Esophagus (tissue), 2 donors: Measurements from ENCODE around the gene ZNF414. TPM values are rescaled to one million over a fixed set of nuclear protein-coding genes. Genes with fewer than 3 reads are reported as not detected.

Experiments used
- H3K27ac ChIP-seq, 2 donors: one replicate each; pipeline ENCODE4 v1.5.1; 2013; ENCODE audit warnings: low read depth in 2 of 2, mild to moderate bottlenecking in 2 of 2, inconsistent platforms in 1 of 2, low read length in 1 of 2, moderate library complexity in 1 of 2
- H3K27me3 ChIP-seq, 2 donors: one replicate each; pipeline ENCODE4 v1.6.1; 2013; ENCODE audit warnings: low read length in 2 of 2, control low read depth in 1 of 2, mild to moderate bottlenecking in 1 of 2; ENCODE audit not compliant: insufficient read depth in 2 of 2, control insufficient read depth in 1 of 2
- H3K36me3 ChIP-seq, 2 donors: one replicate each; pipeline ENCODE4 v1.6.1; 2013; ENCODE audit warnings: low read length in 1 of 2; ENCODE audit not compliant: control insufficient read depth in 2 of 2, insufficient read depth in 2 of 2
- H3K4me1 ChIP-seq, 2 donors: one replicate each; pipeline ENCODE4 v1.6.1; 2013; ENCODE audit warnings: low read length in 1 of 2; ENCODE audit not compliant: control insufficient read depth in 2 of 2, insufficient read depth in 2 of 2
- H3K4me3 ChIP-seq, 2 donors: one replicate each; pipeline ENCODE4 v1.5.1; 2013; ENCODE audit warnings: low read length in 2 of 2, mild to moderate bottlenecking in 2 of 2, low read depth in 1 of 2, moderate library complexity in 1 of 2
- H3K9me3 ChIP-seq, 2 donors: one replicate each; pipeline ENCODE4 v1.6.1; 2013; ENCODE audit warnings: mild to moderate bottlenecking in 2 of 2, low read depth in 1 of 2, low read length in 1 of 2, moderate library complexity in 1 of 2; ENCODE audit not compliant: control insufficient read depth in 2 of 2, insufficient read depth in 1 of 2
- WGBS, 2 donors: extraction: QIAGEN DNeasy Blood & Tissue Kit; methylation state at CpG; one replicate each; pipeline ENCODE4 v1.1.7; 2013; 5-methylcytosine and 5-hydroxymethylcytosine counted together
- polyA plus RNA-seq, 2 donors: library from polyadenylated mRNA; stranded (reverse); fragments of 200-250 nt; gene quantifications; one replicate each; pipeline ENCODE4 v1.2.3, GENCODE V29; 2013
- donor health status: healthy with polysubstance abuse.
- donor health status: Bipolar disorder and iron deficiency.

Gene ZNF414
- polyA plus RNA-seq, 2 donors: 22.6 to 27.2 TPM

GRCh38 chr19:8476524-8476923 lies 37.4 kb downstream of the ZNF414 start:
- Histone ChIP-seq H3K4me1 (peaks cover 3 to 6% of the 10 kb centered on the region in 2 donors), H3K27ac (no peak overlapping the region), H3K36me3 (peaks cover 25 to 29% of the 10 kb centered on the region in 2 donors), H3K4me3 (no peak overlapping the region), H3K27me3 (no peaks in the 10 kb centered on the region), H3K9me3 (no peaks in the 10 kb centered on the region)
- WGBS, 2 donors: 76 to 80% methylated on average over 8 of the region's 8 CpGs

DNA sequence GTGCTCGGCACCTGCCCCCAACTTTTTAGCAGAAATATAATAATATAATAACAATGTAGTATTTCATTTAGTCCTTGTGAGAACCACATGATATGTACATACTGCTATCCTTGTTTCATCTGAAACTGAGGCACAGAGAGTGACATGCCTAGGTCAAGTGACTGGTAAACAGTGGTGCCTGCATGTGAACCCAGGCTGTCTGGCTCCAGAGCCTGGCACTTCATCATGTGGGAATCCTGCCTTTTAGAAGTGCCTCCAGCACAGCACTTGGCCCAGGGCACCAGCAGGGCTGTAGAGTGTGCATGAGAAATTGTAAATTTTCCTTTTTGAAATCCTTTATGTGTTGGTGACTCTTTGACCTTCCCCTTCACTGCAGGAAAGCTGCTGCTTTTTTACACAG lies 39.0 kb downstream of the ZNF414 start:
- H3K4me3 ChIP-seq: no peak overlapping the region
- no peaks in the 10 kb centered on the region for H3K27me3 ChIP-seq
- H3K27ac ChIP-seq: no peak overlapping the region
- H3K4me1 ChIP-seq: no peaks in the 10 kb centered on the region
- no peaks in the 10 kb centered on the region for H3K9me3 ChIP-seq
- WGBS, 2 donors: 92 to 100% methylated on average over 1 of the region's 1 CpG
- peaks cover 32 to 34% of the 10 kb centered on the region in 2 donors for H3K36me3 ChIP-seq

DNA sequence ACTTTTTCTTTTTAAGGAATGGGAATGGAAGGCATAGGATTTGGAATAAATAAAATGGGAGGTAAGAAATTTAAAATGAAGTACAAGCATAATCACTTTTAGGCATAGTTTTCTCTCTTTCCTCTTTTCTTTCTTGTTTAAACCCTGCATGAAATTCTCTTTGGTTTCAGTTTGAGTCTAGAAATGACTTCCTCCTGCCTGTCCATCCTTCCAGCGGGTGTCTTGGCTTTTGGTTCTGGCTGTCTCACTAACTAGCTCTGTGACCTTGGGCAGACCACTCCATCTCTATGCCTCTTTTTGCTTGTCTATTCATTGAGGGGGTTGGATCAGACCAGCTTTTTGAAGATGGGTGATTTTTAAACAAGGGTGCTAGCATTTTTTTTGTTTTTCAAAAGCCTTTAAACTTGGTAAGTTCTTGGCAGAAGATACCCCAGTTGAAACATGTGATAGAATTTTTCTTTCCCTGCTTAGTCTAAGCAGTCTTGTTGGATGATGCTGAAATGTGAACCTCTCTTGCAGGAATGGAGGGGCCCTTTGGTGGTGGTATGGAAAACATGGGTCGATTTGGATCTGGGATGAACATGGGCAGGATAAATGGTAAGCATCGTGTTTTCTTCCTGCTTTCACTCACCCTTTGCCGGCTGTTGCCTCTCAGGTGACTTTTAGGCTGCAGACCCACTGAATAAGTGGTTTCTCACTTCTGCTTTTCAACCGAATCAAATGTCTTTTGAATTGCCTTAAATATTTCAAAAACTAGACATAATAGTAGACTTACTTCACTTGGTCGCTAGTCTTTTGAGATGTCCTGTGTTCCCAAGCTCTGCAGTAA lies 40.1 kb downstream of the ZNF414 start:
- H3K27me3 ChIP-seq: no peaks in the 10 kb centered on the region
- H3K4me1 ChIP-seq: no peaks in the 10 kb centered on the region
- H3K27ac ChIP-seq: no peak overlapping the region
- H3K36me3 ChIP-seq: peaks cover 35 to 42% of the 10 kb centered on the region in 2 donors
- 79 to 82% methylated on average over 6 of the region's 6 CpGs for WGBS, 2 donors
- H3K4me3 ChIP-seq: no peak overlapping the region
- H3K9me3 ChIP-seq: no peaks in the 10 kb centered on the region

DNA sequence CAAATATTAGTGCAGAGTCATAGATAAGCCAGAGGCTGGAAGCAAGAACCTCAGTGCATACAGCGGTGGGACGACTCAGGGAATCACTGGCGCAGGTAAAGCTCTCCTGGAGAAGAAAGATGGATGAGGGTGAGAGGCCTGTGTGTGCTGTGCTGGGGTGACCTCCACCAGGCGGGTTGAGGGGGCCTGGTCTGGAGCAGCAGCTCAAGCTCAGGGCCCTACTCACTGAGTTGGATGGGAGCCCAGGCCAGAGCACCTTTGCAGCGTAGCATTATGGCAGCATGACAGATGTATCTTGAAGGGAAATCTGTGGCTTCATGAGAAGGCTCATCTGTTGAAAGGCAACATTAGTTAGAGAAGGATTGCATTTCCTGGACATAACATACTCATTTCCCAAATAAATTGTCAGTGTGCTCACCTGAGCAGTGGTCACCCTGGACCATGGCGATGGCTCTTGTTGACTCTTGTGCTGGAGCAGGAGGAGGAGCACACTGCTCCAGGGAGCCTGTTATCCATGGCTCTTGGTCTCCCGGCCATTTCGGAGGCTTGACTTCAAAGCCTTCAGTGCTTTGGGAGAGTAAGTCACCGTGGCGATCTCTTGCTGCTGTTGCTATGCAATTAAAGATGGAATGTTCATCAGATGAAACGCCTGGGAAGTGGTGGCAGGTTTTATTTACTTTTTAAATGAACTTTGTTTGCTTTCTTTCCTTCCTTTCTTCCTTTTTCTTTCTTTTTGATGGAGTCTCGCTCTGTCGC lies 44.2 kb downstream of the ZNF414 start:
- no peaks in the 10 kb centered on the region for H3K9me3 ChIP-seq
- peaks cover 26 to 42% of the 10 kb centered on the region in 2 donors for H3K36me3 ChIP-seq
- no peak overlapping the region for H3K4me3 ChIP-seq
- H3K27ac ChIP-seq: no peak overlapping the region
- H3K27me3 ChIP-seq: no peaks in the 10 kb centered on the region
- 86 to 89% methylated on average over 13 of the region's 13 CpGs for WGBS, 2 donors
- H3K4me1 ChIP-seq: no peaks in the 10 kb centered on the region

- Histone ChIP-seq H3K36me3 (peaks cover 24 to 46% of the 10 kb centered on the region in 2 donors), H3K4me3 (no peak overlapping the region), H3K27ac (no peak overlapping the region), H3K4me1 (no peaks in the 10 kb centered on the region), H3K9me3 (no peaks in the 10 kb centered on the region), H3K27me3 (no peaks in the 10 kb centered on the region)
- 77 to 83% methylated on average over 8 of the region's 8 CpGs for WGBS, 2 donors
Observed at GRCh38 chr19:8468761-8469373, 45.1 kb downstream of the ZNF414 start.

- Histone ChIP-seq H3K4me1 (no peaks in the 10 kb centered on the region), H3K27me3 (no peaks in the 10 kb centered on the region), H3K36me3 (peaks cover 27 to 48% of the 10 kb centered on the region in 2 donors), H3K27ac (no peak overlapping the region), H3K4me3 (no peak overlapping the region), H3K9me3 (no peaks in the 10 kb centered on the region)
- WGBS, 2 donors: 82 to 86% methylated on average over 3 of the region's 3 CpGs
Observed at GRCh38 chr19:8468124-8468523, 45.8 kb downstream of the ZNF414 start.

GRCh38 chr19:8466018-8466417 lies 47.9 kb downstream of the ZNF414 start:
- H3K4me1 ChIP-seq: peaks cover 0 to 1% of the 10 kb centered on the region in 2 donors
- H3K9me3 ChIP-seq: no peaks in the 10 kb centered on the region
- H3K36me3 ChIP-seq: peaks cover 20 to 45% of the 10 kb centered on the region in 2 donors
- H3K27ac ChIP-seq: no peak overlapping the region
- H3K4me3 ChIP-seq: no peak overlapping the region
- WGBS, 2 donors: 74 to 84% methylated on average over 4 of the region's 4 CpGs
- H3K27me3 ChIP-seq: no peaks in the 10 kb centered on the region

- Histone ChIP-seq H3K4me1 (peaks cover 0 to 7% of the 10 kb centered on the region in 2 donors), H3K27ac (peak overlapping the region; percentile 4 to 69), H3K36me3 (peaks cover 11 to 22% of the 10 kb centered on the region in 2 donors), H3K9me3 (no peaks in the 10 kb centered on the region), H3K4me3 (no peak overlapping the region), H3K27me3 (no peaks in the 10 kb centered on the region)
- 76 to 82% methylated on average over 8 of the region's 8 CpGs for WGBS, 2 donors
Observed at GRCh38 chr19:8463365-8463764, 50.6 kb downstream of the ZNF414 start.

- Histone ChIP-seq H3K4me1 (peaks cover 0 to 7% of the 10 kb centered on the region in 2 donors), H3K4me3 (no peak overlapping the region), H3K9me3 (no peaks in the 10 kb centered on the region), H3K27ac (no peak overlapping the region), H3K36me3 (peaks cover 10 to 20% of the 10 kb centered on the region in 2 donors), H3K27me3 (no peaks in the 10 kb centered on the region)
- WGBS, 2 donors: 76 to 77% methylated on average over 5 of the region's 5 CpGs
Observed at GRCh38 chr19:8462571-8462970, 51.4 kb downstream of the ZNF414 start.
